Spleen (tissue), 7 donors: ENCODE data around the gene NUDT4.
"Not testable (repeated sequence)": the region's sequence is repeated elsewhere in the genome, so short reads cannot be mapped to it uniquely, and the experiment has no call there.

Experiments
- POLR2A ChIP-seq, 3 donors: fragments of 450-650 bp; IDR thresholded peaks; one replicate each; pipeline ENCODE4 v1.5.1; 2017; ENCODE audit warnings: antibody characterized with exemption in 3 of 3, mild to moderate bottlenecking in 1 of 3
- TF ChIP-seq, protein P1 (sequence below), 11 experiments: fragments of 200-600 bp in 7 of 11; fragments of 450-650 bp in 4 of 11; sonication (generic) in 4 of 11; IDR thresholded peaks in 8 of 11; conservative IDR thresholded peaks in 3 of 11; 1 replicate in 7 of 11; 2 replicates in 4 of 11; pipeline versions ENCODE4 v1.4.0 to v1.8.0; 2016 to 2021; ENCODE audit warnings: antibody characterized with exemption in 11 of 11, inconsistent platforms in 4 of 11, mild to moderate bottlenecking in 1 of 11
- donor health status: DM: no; HTN: no; CAD: no; lungs with moderate emphysema.
- donor health status: DM: no; HTN: no; CAD: no.
- donor health status: DM: no; HTN: no; CAD: no.

DNA sequence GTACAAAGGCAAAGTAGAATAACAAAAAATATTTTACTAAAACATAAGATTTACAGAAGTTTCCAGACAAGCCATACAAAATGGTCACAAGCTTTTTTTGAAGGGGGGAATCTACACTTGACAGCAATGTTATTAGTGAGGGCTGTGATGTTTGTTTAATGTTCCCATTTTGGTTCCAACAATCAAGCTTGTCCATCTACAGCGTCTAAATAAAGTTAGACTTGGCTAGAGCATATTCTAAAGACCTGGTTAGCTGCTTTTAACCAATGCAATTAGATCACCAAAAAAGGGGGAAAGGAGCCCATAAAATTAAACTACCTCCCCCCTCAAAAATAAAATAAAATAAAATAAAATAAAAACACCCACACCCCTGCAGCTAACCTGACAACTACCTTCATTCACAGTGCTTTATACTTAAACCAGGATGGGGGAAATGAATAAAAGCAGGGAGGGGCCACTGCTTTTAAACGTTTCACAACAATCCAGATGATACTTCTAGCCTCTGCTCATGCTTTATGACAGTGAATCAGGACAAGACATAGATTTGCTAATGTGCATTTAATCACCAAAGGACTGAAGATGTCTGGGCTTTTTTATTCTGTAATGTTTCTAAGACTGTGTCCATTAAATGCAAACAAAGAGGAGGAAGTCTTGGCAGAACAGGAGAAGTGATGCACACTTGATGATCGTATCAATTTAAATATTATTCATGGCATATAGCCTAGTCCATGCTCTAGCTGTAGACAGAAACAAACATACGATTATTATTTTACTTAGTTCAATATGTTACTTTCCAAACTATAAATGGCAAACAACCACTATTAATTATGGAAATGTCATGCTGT, 31.8 kb downstream of the NUDT4 start:
- TF ChIP-seq, protein P1, sequence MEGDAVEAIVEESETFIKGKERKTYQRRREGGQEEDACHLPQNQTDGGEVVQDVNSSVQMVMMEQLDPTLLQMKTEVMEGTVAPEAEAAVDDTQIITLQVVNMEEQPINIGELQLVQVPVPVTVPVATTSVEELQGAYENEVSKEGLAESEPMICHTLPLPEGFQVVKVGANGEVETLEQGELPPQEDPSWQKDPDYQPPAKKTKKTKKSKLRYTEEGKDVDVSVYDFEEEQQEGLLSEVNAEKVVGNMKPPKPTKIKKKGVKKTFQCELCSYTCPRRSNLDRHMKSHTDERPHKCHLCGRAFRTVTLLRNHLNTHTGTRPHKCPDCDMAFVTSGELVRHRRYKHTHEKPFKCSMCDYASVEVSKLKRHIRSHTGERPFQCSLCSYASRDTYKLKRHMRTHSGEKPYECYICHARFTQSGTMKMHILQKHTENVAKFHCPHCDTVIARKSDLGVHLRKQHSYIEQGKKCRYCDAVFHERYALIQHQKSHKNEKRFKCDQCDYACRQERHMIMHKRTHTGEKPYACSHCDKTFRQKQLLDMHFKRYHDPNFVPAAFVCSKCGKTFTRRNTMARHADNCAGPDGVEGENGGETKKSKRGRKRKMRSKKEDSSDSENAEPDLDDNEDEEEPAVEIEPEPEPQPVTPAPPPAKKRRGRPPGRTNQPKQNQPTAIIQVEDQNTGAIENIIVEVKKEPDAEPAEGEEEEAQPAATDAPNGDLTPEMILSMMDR (IDR thresholded peaks at IDR 0.05 in 8 of 11, conservative IDR thresholded peaks at IDR 0.05 in 3 of 11): not testable (repeated sequence)
- TF ChIP-seq POLR2A (IDR thresholded peaks at IDR 0.05): not testable (repeated sequence)
